ENCODE data around the gene PPIL4.
"Not testable (repeated sequence)": the region's sequence is repeated elsewhere in the genome, so short reads cannot be mapped to it uniquely, and the experiment has no call there.

The PPIL4 gene

DNA sequence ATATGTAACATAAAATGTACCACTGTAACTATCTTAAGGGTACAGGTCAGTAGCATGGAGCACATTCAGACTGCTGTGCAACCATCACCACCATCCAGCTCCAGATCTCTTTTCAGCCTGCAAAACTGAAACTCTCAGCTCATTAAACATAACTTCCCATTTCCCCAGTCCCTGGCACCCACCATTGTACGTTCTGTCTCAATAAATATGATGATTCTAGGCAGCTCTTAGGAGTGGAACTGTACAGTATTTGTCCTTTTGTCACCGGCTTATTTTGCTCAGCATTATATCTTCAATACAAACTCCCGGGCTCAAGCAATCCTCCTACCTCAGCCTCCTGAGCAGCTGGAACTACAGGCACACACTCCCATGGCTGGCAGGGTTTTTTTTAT is 62.5 kb downstream of the PPIL4 start:
- no peak for DNase-seq

DNA sequence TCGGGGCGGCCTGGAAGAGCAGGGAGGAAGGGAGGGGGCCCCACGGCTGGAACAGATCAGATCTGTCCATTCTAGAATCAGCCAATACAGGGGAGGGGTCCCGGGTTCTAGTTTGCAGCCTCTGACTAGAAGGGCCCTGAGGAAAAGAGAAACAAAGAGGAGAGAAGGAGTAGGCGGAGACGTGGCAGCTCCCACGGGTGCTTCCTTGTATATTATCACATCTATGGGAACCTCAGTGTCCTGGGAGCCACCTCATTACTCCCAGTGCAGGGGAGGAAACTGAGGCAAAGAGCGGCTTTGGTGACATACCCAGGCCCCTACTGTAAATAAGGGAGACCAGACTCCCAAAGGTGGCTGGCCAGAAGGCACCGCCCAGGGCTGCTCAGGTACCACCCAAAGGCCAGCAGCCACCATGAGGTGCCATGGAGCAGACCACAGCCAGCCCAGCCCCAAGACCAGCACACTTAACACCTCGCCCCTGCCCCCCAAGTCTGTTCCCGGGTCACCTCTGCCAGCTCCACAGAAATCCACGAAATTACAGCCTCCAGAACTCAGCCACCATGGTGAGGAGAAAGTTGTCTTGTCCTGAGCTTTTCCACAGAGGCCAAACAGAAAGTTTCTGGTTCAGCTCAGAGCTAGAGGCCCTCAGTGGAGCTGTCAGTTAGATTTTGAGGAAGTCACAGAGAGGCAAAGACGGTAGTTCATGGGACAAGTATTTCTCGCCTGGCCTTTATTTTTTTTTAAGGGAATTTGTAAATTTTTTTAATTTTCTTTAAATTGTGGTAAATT is 63.1 kb downstream of the PPIL4 start:
- DNase-seq = no peak

DNA sequence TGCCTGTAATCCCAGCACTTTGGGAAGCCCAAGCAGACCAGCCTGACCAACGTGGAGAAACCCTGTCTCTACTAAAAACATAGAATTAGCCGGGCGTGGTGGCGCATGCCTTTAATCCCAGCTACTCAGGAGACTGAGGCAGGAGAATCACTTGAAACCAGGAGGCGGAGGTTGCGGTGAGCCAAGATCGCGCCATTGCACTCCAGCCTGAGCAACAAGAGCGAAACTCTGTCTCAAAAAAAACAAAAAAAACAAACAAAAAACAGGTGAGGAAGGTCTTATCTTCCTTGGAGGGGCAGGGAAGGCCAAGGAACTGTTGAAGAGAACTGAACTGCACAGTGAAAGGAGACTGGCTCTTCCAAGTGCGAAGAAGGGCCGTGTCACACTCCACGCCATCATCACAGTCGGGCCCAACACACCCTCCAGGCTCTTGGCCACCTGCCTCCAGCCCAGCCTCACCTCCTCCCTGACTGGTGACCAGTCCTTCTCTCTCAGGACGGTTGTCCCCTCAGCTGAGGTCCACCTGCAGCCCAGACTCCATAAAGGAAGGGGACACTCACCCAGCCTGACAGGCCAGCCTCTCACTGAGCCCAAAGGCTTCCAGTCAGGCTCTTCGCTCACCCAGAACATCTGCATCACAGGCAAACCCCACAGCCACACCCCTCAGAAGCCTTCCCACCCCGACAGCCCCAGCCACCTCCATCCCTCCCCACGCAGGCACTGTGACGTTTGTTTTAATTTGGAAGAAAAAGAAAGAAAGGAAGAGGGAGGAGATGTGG is 65.2 kb downstream of the PPIL4 start:
- DNase-seq = peak; percentile 49

DNA sequence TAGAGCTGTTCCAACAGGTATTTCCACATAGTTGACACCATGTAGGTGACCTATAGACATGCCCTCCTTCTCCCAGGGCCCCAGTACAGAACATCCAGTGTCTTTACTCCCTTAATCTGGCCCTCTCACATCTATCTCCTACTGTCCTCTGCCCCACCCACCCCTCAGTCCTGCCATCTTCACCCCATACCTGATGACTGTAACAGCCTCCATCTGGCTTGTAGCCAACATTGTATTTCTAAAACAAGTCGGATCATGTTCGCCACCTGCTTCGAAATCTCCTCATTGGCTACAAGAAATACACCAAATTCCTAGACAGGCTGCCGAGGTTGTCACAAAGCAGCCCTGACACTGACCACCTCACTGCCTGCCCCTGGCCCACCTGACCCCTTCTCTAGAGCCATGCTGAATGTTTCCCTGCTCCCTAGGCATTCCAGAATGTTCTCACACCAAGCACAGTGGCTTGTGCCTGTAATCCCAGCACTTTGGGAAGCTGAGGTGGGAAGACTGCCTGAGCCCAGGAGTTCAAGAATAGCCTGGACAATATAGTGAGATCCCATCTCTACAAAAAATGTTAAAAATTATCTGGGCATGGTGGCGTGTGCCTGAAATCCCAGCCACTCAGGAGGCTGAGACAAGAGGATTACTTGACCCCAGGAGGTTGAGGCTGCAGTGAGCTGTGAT is 67.1 kb downstream of the PPIL4 start:
- no peak for DNase-seq

DNA sequence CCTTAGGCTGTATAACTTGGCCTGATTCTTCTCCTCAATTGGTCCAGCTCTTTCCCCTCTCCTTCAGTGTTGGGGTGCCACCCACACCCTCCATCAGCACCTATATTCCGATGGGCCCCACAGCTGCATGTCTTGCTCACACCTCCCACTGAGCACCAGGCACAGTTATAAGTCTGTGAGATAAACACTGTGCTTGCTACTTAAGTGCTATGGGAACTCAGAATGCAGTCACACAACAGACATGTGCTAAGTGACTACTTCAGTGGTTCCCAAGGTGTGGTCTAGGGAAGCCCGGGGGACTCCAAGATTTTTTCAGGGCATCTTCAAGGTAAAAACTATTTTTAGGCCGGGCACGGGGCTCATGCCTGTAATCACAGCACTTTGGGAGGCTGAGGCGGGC is 68.3 kb downstream of the PPIL4 start:
- DNase-seq = no peak

DNA sequence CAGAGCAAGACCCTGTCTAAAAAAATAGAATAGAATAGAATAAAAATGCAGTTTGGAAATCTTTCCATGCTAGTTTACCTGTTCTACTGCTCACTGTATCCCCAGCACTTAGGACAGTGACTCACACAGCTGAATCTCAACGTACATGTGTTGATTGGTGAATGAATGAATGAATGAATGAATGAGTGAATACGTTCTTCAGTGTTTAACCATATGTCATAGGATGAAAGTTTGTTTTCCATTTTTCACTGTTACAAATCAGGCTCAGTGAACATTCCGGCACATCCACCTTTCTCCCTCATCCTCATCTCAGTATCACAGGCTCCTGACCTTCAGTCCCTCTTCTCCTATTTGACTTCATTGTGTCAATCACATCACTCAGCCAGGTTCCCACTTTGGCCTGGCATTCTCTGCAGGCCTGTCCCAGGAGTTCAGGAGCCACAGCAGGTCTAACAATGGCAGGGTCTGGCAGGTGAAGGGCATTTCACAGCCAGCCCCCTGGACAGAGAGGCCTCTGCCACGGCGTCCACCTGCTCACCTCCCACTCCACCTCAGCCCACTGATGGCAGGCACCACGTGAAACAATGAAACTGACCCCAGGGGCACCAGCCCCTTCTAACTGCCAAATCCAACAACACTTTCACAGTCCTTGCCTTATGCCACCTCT is 68.9 kb downstream of the PPIL4 start:
- no peak for DNase-seq

DNA sequence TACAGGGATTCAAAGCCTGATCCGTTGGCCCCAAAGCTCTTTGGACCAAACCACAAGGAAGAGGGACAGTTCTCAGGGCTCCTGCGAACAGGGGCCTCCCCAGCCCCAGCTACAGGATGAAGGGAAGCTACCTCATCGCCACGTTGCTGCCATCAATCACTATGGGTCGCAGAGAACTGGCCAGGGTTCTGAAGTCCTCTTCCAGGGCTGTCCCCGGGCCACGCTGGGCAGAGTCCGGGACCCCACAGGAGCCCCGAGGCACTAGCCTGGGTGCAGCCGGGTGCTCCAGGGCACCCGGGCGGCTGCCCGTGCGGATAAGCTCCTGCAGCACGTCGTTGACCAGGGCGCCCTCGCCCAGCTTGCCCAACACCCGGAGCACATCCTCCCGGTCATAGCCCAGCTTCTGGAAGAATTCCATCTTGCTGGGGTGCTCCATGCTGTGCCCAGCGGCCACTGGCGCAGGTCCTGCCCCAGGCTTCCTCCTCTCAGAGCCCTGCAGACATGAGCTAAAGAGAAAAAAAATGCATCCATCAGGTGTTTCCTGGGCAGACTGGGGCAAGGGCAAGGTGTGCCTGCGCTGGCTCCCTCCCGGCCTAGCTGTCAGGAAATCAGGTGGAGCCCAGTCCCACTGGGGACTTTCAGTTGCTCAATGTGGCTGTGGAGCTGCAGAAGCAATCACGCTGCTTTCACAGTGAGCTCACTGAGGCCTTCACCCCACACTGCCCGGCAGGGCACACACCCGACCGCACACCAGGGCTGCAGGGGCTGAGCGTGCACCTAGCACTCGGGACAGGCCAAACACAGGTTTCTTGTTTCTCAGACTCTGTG is 71.5 kb downstream of the PPIL4 start:
- no peak for DNase-seq

DNA sequence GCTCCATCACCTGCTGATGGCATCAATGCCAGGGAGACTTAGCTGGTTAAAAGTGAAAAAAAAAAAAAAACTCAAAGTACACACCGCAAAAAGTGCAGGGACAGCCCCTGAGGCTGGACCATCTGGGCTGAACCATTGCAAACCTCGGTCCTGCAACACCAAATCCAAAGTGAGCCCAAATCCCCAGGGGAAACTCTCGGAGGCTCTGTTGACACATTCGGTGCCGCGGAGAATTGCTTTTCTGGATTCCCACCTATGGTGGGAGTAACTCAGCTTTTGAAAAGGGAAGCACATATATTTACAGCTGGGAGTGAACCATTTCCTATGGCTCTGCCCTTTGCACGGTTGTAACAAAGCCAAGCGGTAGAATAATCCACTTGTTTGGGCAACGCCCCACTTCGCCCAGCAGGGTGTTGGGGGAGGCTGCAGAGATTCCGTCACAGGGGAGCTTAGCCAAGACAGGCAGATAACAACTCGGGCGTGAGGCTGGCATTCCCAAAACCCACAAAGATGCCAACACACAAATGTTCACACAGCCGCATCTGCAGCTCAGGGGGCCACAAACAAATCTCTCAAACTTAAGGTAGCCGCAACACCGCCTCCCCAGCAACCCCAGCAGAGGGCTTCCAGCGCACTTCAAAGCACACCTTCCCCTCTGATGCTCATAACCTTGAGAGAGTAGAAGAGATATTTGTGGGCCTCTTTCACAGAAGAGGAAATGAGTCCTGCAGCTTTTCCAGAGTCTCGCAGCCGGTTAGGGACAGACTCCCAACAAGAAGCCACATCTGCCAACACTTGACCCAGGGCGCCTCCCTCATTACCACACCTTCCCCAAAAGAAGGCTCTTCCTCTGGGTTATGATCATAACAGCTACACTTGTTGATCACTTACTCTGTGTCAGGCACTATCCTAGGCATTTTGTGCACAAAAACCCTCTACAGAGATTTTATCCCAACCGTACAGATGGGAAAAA is 72.5 kb downstream of the PPIL4 start:
- DNase-seq = no peak

DNA sequence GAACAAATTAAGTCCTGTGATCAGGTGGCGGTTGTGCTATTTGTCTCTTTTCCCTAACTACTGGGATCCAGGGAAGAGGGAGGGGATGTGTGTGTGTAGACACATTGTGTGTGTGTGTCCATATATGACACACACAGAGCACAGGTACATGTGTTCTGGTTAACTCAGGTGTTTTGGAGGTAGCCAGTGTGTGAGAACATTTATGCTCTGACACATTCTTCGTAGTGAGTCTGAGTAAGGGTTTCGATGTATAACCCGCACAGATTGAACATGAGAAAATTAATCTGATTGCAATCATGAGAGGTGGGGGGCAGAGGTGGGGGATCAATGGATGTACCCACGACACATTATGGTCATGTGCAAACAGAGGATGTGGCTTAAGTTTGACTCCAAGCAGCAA is 73.6 kb downstream of the PPIL4 start:
- no peak for DNase-seq

DNA sequence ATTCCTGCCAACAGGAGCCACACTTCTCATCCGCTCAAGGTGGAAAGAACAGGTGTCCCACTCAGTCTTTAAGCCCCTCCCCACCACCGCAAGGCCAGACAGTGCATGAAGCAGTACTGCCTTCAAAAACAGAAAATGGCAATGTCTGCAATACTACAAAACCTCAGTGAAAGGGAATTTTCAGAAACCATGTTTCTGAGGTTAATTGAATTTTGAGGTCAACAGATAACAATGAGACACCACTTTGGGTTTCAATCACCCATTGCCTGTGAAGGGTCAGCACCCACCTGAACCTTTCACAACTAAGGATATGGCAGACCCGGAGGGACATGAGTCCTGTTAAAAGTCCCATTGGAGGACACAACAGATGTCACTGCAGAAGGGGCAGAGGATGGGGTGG is 74.0 kb downstream of the PPIL4 start:
- no peak for DNase-seq

DNA sequence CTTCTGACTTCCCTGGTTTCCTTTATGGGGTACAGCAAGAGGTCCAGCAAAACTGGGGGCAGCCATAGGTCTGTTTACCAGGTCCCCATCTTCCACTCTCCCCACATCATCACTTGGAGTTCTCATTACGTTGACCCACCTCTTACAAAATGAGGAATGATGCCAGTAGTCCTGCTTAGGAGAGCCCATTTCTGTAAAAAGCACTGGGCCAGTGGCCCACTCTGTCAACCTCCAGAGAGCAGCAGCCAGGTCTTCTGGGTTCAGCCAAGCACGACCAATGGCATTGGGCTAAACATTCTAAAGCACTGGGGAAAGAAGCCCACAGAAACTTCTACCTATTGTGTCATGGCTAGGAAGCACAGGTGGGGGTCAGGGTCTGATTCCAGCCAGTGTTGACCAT is 74.9 kb downstream of the PPIL4 start:
- no peak for DNase-seq

DNA sequence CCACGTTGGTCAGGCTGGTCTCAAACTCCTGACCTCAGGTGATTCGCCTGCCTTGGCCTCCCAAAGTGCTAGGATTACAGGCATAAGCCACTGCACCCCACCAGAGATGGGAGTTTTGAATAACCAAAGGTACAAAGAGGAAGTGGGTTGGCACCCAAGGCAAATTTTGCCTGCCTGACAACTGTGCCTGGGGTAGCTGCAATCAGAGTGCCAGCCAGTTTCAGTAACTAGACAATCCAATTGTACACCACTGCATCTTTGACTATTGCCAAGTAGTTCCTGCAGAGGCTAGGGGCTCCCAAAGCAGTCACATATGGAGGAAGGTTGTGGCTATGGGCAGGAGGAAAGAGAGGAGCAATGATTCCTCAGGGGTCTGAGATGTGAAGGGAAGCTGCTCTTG is 77.7 kb downstream of the PPIL4 start:
- DNase-seq = no peak

DNA sequence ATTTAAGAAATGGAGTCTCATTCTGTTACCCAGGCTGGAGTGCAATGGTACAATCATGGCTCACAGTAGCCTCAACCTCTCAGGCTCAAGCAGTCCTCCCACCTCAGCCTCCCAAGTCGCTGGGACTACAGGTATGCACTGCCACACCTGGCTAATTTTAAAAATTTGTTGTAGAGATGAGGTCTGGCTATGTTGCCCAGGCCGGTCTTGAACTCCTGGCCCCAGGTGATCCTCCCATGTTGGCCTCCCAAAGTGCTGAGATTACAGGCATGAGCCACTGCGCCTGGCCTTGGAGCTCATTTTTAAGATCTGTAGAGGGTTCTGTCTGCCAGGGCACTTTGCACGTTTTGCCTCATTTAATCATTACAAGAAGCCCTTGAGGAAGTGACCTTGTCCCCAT is 78.6 kb downstream of the PPIL4 start:
- no peak for DNase-seq

DNA sequence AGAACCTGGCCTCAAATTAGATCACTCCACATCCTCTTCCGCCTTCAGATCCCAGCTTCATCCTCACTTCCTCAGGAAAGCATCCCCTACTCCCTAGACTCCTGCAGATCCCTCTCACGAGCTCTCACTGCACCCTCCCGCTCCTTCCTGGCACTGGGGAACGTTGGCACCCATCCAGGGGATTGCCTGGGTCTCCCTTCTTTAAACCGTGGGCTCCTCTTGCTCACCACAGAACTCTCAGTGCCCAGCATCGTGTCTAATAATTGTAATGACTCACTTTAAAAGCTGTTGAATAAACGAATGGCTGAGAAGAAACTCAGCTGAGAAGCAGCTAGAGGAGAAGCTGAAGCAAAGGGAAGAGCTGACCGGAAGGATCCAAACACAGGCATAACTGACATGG is 81.4 kb downstream of the PPIL4 start:
- DNase-seq = no peak

DNA sequence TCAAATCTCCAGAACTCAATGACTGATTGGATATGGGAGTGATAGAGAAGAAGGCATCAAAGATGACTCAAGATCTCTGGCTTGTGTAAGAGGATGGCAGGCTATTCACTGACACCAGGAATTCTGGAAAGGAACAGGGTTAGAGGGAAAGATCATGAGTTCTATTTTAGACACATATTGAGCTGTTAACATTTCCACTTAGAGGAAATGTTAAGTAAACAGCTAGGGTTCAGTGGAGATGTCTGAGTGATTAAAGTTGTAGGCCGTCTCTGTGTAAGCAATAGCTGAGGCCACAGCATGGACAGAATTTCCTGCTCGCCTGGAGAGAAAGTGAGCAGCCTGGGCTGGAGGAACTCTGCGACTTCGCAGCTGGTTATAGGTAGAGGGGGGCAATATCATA is 82.1 kb downstream of the PPIL4 start:
- no peak for DNase-seq

DNA sequence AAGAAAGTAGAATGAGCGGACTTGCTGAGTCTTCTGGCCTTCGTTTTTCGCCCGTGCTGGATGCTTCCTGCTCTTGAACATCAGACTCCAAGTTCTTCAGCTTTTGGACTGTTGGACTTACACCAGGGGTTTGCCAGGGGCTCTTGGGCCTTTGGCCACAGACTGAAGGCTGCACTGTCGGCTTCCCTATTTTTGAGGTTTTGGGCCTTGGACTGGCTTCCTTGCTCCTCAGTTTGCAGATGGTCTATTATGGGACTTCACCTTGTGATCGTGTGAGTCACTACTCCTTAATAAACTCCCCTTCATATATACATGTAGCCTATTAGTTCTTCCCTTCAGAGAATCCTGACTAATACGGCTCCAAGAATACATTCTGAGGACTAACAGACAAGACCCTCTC is 83.1 kb downstream of the PPIL4 start:
- not testable (repeated sequence) for DNase-seq

DNA sequence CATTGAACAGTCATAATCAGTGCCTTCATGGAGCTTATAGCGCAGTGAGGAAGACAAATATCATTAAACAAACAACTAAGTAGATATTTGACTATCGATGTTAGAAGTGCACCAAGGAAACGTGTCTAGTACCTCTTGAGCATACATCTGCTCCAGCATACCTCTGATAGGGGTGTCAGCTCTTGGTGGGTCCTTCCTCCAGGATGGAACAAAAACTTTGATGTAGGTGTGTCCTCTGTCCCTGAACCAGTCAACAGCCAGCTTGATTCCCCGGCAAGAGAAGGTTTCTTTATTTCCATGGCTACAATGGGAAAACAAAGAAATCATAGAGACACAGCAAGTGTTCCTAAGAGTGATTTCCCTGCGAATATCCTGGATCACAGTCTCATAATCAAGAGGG is 84.2 kb downstream of the PPIL4 start:
- DNase-seq = no peak

DNA sequence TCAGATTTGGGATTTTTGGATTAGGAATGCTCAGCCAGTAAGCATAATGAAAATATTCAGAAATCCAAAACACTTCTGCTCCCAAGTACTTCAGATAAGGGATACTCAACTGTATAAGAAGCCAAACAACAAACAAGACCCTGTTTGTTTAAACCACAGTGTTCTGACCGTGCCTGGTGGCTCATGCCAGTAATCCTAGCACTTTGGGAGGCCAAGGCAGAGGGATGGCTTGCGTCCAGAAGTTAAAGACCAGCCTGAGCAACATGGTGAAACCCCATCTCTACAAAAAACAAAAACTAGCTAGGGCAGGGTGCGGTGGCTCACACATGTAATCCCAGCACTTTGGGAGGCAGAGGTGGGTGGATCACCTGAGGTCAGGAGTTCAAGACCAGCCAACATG is 85.6 kb downstream of the PPIL4 start:
- not testable (repeated sequence) for DNase-seq

DNA sequence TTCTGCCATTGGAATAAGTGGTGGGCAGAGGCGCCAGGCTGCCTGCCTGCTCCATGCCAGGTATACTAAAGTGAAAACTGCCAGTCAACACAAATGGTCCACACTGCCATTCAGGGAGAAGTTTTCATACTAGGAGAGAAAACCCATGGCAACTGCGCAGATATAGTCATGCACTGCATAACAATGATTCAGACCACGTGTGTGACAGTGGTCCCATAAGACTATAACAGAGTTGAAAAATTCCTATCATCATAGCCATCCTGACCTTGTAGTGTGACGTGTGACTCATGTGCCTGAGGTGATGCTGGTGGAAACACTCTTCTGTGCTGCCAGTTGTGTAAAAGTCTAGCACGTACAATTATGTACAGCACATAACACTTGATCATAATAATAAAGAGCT is 86.1 kb downstream of the PPIL4 start:
- no peak for DNase-seq

DNA sequence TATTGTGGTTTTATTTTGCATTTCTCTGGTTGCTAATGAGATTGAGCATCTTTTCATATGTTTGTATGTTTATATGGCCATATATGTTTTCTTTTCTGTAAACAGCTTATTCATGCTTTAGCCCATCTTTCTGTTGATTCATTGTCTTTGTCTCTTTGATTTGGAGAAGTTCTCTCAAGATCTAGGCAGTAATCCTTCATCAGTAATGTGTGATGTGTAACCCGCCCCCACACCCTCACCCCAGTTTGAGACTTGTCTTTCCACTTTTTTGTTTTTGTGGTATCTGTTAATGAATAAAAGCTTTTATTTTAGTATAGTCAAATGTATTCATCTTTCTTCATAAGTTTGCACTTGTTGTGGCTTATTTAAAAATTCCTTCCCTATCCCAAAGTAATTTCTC is 87.0 kb downstream of the PPIL4 start:
- no peak for DNase-seq

DNA sequence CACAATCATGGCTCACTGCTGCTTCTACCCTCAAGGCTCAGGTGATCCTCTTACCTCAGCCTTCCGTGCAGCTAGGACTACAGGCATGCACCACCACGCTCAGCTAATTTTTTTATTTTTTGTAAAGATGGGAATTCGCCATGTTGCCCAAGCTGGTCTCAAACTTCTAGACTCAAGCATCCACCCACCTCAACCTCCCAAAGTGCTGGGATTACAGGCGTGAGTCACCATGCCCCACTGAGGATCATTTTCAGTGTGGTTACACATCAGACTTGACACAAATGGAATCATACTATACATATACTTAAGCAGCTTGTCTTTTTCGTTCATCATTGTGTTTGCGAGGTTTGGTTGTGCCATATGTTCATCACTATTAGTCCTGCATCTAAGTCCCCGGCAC is 87.6 kb downstream of the PPIL4 start:
- DNase-seq = no peak

Data from stimulated activated naive CD4-positive, alpha-beta T cell treated with Interleukin-2 at 50 U/mL for 16 hours (primary cell).